K562 (cell line): ENCODE measurements around the gene TAL1. TPM values are rescaled to one million over a fixed set of nuclear protein-coding genes. Genes with fewer than 3 reads are reported as not detected.
A peak's percentile ranks its signal among the peaks of the same experiment; 100 is the strongest.

Experiments used
- ATF1 ChIP-seq, 2 experiments: fragments of 450-650 bp in 1 of 2; IDR thresholded peaks; 2 replicates each; pipeline ENCODE4 v1.6.1; 2016; ENCODE audit warnings: missing compliant biosample characterization in 1 of 2, missing genetic modification characterization in 1 of 2
- CBFA2T3 ChIP-seq: fragments of 450-650 bp; IDR thresholded peaks from 2 replicates; pipeline ENCODE4 v1.6.1; 2017
- CEBPB ChIP-seq: fragments of 450-650 bp; IDR thresholded peaks from 2 replicates; pipeline ENCODE4 v1.6.1; 2016; ENCODE audit warnings: missing genetic modification characterization, missing compliant biosample characterization
- COPS2 ChIP-seq: fragments of 450-650 bp; conservative IDR thresholded peaks from 2 replicates; pipeline ENCODE4 v1.6.1; 2016; ENCODE audit warnings: mild to moderate bottlenecking, moderate library complexity
- CXXC5 ChIP-seq: fragments of 250-450 bp; sonication (Bioruptor Pico); IDR thresholded peaks from 2 replicates; pipeline ENCODE4 v1.8.0; 2022; ENCODE audit warnings: inconsistent platforms, mild to moderate bottlenecking, moderate library complexity
- E2F3 ChIP-seq: fragments of 250-450 bp; sonication (Bioruptor Pico); IDR thresholded peaks from 2 replicates; pipeline ENCODE4 v1.4.0; 2020; ENCODE audit warnings: mild to moderate bottlenecking
- ESRRA ChIP-seq: fragments of 450-650 bp; IDR thresholded peaks from 2 replicates; pipeline ENCODE4 v1.6.1; 2014; ENCODE audit warnings: low read depth, mild to moderate bottlenecking, moderate library complexity, borderline replicate concordance
- HBP1 ChIP-seq: fragments of 450-650 bp; formaldehyde crosslinking; IDR thresholded peaks from 2 replicates; pipeline ENCODE4 v1.4.0; 2022; ENCODE audit warnings: missing genetic modification characterization
- HMG20A ChIP-seq: fragments of 450-650 bp; formaldehyde crosslinking; conservative IDR thresholded peaks from 2 replicates; pipeline ENCODE4 v1.4.0; 2020; ENCODE audit warnings: mild to moderate bottlenecking, mixed read lengths
- KDM2B ChIP-seq: fragments of 250-450 bp; sonication (Bioruptor Pico); IDR thresholded peaks from 2 replicates; pipeline ENCODE4 v1.8.0; 2021; ENCODE audit warnings: mild to moderate bottlenecking, moderate library complexity
- MLLT1 ChIP-seq, 2 experiments: fragments of 450-650 bp; IDR thresholded peaks; 2 replicates each; pipeline ENCODE4 v1.6.1; 2016
- MYC ChIP-seq, 2 experiments: fragments of 250-450 bp in 1 of 2; sonication (Bioruptor Pico) in 1 of 2; IDR thresholded peaks; 2 replicates each; pipeline versions ENCODE4 v1.5.1 to v1.6.1; 2012 to 2021; ENCODE audit warnings: low read depth in 2 of 2, borderline replicate concordance in 1 of 2, improper control_type of control experiment in 1 of 2, low read length in 1 of 2, mild to moderate bottlenecking in 1 of 2, moderate library complexity in 1 of 2
- NBN ChIP-seq: fragments of 450-650 bp; IDR thresholded peaks from 2 replicates; pipeline ENCODE4 v1.6.1; 2016; ENCODE audit warnings: low read depth, mild to moderate bottlenecking
- PKNOX1 ChIP-seq: fragments of 450-650 bp; IDR thresholded peaks from 2 replicates; pipeline ENCODE4 v1.6.1; 2016
- POLR2G ChIP-seq: fragments of 200-400 bp; formaldehyde crosslinking; IDR thresholded peaks from 2 replicates; pipeline ENCODE4 v1.6.1; 2017; ENCODE audit warnings: low read depth, mild to moderate bottlenecking, antibody characterized with exemption, low read length, moderate library complexity
- SMARCA4 ChIP-seq: fragments of 450-650 bp; IDR thresholded peaks from 2 replicates; pipeline ENCODE4 v1.6.1; 2016
- STAG1 ChIP-seq: sonication (generic); formaldehyde crosslinking; IDR thresholded peaks from 2 replicates; pipeline ENCODE4 v1.5.0; 2020; ENCODE audit warnings: missing genetic modification reagents, borderline replicate concordance
- ZBTB12 ChIP-seq: fragments of 250-450 bp; sonication (Bioruptor Pico); IDR thresholded peaks from 2 replicates; pipeline ENCODE4 v1.4.0; 2020
- ZC3H11A ChIP-seq: IDR thresholded peaks from 2 replicates; pipeline ENCODE4 v1.6.1; 2012; ENCODE audit warnings: low read depth, low read length, improper control_type of control experiment
- ZNF239 ChIP-seq: fragments of 250-450 bp; sonication (Bioruptor Pico); IDR thresholded peaks from 2 replicates; pipeline ENCODE4 v1.4.0; 2020; ENCODE audit warnings: mild to moderate bottlenecking
- ZNF263 ChIP-seq: sonication (generic); formaldehyde crosslinking; IDR thresholded peaks from 2 replicates; pipeline ENCODE4 v1.8.0; 2022; ENCODE audit warnings: mild to moderate bottlenecking, missing genetic modification reagents, borderline replicate concordance
- ZNF384 ChIP-seq: IDR thresholded peaks from 2 replicates; pipeline ENCODE4 v1.6.1; 2012; ENCODE audit warnings: low read depth, low read length, improper control_type of control experiment
- ZNF445 ChIP-seq: fragments of 250-450 bp; sonication (Bioruptor Pico); IDR thresholded peaks from 2 replicates; pipeline ENCODE4 v1.4.0; 2020; ENCODE audit warnings: low read depth, mild to moderate bottlenecking, moderate library complexity
- polyA plus RNA-seq, 8 experiments: library from polyadenylated mRNA; depleted of rRNA in 4 of 8; stranded (reverse) in 5 of 8; unstranded in 3 of 8; fragments of >200 nt; fragmentation: Nextera tagmentation in 2 of 8; fragmentation: Illumina TruSeq in 1 of 8; extraction: Ambion mirVana in 2 of 8; extraction: Trizol in 1 of 8; gene quantifications; 2 replicates each; pipeline versions ENCODE4 v1.2.1 to v1.2.3, GENCODE V29; 2011 to 2014; ENCODE audit warnings: inconsistent platforms in 1 of 8, missing spikeins in 1 of 8
- total RNA-seq, 7 experiments: library from RNA; depleted of rRNA in 6 of 7; stranded (reverse); fragments of >200 nt in 6 of 7; fragmentation: Illumina TruSeq in 2 of 7; extraction: Trizol in 2 of 7; gene quantifications; 2 replicates each; pipeline versions ENCODE4 v1.2.1 to v1.2.3, GENCODE V29; 2011 to 2021; ENCODE audit warnings: low replicate concordance in 1 of 7

Gene TAL1
- total and polyA plus RNA-seq, 9 of the 15 experiments (the other 6 are each of a cell fraction or from before 2014, with no cell fraction given) = 18.5 to 106 (median 59.7) TPM

- TF ChIP-seq ZBTB12 (CRISPR knock-in tag) (0 out of 2 replicates have a peak, but pooled peaks have one; percentile 11), COPS2 (no peak), ZC3H11A (peak; percentile 72; the same call in 1 of the 2 replicates), POLR2G (no peak), KDM2B (CRISPR knock-in tag) (0 out of 2 replicates have a peak, but pooled peaks have one; percentile 44), ZNF384 (0 out of 2 replicates have a peak, but pooled peaks have one; percentile 31), SMARCA4 (peak; percentile 59; the same call in 1 of the 2 replicates), ESRRA (0 out of 2 replicates have a peak, but pooled peaks have one; percentile 24), MLLT1 (IDR thresholded peaks at IDR 0.05) (no peak; a peak in 1 of 4 replicates), CEBPB (tag) (peak; percentile 62), MYC (IDR thresholded peaks at IDR 0.05; ENCODE audit: low read depth, low read length) (peak; percentile 51; the same call in 1 of the 2 replicates), MYC (CRISPR knock-in tag; IDR thresholded peaks at IDR 0.05; ENCODE audit: borderline replicate concordance, low read depth) (no peak), ZNF239 (peak; percentile 36; the same call in 1 of the 2 replicates), CBFA2T3 (peak; percentile 54), ZNF263 (CRISPR knock-in tag) (peak; percentile 97), ZNF445 (no peak), PKNOX1 (peak; percentile 67), CXXC5 (CRISPR knock-in tag) (peak; percentile 16; the same call in 1 of the 2 replicates), E2F3 (CRISPR knock-in tag) (no peak), ATF1 (CRISPR knock-in tag; IDR thresholded peaks at IDR 0.05) (no peak), ATF1 (tag; IDR thresholded peaks at IDR 0.05) (peak; percentile 45; the same call in 1 of the 2 replicates), STAG1 (peak; percentile 53; the same call in 1 of the 2 replicates), NBN (peak; percentile 64; the same call in 1 of the 2 replicates), HBP1 (no peak), HMG20A (no peak)
Observed at GRCh38 chr1:47192458-47193384, 39.3 kb downstream of the TAL1 start (continued).
